ENCODE results near the gene GDAP1L1.

Gene GDAP1L1

DNA sequence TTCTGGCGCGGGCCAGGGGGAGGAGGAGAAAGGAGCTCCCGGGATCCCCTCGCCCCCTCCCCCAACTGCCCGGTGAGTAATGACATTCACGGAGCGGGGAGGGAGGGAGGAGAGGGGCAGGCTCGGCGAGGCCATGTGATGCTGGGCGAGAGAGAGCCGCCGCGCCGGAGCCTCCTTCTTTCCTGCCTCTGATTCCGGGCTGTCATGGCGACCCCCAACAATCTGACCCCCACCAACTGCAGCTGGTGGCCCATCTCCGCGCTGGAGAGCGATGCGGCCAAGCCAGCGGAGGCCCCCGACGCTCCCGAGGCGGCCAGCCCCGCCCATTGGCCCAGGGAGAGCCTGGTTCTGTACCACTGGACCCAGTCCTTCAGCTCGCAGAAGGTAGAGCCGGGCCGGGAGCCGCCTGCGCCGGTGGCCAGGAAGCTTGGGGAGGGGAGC lies at the start of gene GDAP1L1:
TSS of gene GDAP1L1 (plus strand) at position 178 of the 441 bp plus-strand sequence. CDS start at position 205, 27 bp downstream.
- DNase-seq (ENCODE audit: low spot score), result no peak

DNA sequence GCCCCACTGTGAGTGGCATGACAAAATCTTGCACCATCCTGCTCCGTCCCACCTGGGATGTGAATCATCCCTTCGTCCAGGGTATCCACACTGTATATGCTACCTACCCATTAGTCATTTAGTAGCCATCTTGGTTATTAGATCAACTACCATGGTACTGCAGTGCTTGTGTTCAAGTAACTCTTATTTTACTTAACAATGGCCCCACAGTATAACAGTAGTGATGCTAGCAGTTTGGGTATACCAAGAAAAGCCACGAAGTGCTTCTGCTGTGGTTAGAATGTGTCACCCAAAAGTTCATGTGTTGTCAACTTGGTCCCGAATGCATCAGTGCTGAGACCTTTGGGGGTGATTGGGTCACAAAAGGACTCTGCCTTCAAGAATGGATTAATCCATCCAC lies 48.2 kb upstream of the GDAP1L1 start:
- DNase-seq (ENCODE audit: low spot score), result no peak

DNA sequence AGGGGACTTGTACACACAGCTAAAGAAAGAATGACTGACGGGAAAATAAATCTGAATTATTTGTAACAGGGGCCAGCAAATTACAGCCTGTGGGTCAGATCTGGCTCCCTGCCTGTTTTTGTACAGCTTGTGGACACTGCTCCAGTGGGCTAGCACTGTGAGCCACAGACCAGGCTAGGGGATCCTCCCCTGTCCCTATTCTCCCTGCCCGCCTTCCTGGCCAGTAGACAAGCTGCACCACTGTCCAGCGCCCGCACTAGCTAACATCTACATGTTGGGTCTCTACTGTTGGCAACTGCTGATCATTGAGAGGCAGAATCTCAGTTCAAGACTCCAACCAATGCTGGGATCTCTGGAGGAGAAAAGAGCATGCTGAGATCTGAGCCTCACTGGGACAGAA lies 47.2 kb upstream of the GDAP1L1 start:
- no peak for DNase-seq (ENCODE audit: low spot score)

DNA sequence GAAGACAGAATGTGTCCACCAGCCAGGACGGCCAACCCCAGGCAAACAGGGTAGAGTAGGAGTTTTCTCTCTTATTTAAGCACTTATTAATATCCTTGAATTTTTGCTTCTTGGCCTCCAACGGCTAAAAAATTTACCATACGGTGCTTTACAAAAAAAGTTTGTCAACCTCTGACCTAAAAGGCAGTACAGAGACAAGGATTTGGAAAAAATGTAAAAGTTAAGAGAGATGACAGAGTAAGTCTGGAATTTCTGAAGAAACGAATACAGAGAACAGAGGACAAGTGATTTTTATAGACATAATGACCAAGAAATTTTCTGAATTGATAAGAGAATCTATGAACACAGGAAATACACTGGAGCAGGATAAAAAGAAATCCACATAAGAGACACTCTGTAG lies 46.7 kb upstream of the GDAP1L1 start:
- DNase-seq (ENCODE audit: low spot score), result no peak

DNA sequence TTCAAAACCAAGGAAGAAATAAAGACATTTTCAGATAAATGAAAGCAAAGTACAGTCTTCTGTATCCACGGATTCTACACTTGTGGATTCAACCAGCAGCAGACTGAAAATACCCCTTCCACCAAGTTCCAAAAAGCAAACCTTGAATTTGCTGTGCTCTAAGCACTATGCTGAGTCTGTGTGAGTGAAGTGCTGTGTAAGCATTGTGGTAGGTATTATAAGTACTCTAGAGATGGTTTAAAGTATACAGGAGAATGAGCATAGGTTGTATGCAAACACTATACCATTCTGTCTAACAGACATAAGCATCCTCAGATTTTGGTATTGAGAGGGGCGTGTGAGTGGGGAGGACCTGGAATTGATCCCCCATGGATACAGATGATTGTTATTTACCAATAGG lies 46.1 kb upstream of the GDAP1L1 start:
- no peak for DNase-seq (ENCODE audit: low spot score)

DNA sequence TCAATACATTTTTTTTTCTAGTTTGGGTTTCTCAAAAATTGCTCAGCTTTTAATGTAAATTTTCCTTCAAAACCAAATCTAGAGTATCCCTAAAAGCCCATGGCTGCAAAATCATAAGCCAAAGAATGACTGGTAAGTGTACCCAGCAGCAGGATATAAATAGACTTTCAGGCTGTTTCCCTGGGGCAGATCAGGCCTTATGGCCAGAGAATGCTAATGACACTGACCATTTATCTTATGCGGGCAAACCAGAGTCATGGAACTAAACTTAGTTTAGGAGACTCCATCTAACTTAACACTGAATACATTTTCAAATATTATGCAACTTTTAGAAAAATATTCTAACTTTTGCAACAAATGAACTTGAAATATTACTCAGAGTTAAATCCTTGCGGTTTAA lies 43.9 kb upstream of the GDAP1L1 start:
- no peak for DNase-seq (ENCODE audit: low spot score)

DNA sequence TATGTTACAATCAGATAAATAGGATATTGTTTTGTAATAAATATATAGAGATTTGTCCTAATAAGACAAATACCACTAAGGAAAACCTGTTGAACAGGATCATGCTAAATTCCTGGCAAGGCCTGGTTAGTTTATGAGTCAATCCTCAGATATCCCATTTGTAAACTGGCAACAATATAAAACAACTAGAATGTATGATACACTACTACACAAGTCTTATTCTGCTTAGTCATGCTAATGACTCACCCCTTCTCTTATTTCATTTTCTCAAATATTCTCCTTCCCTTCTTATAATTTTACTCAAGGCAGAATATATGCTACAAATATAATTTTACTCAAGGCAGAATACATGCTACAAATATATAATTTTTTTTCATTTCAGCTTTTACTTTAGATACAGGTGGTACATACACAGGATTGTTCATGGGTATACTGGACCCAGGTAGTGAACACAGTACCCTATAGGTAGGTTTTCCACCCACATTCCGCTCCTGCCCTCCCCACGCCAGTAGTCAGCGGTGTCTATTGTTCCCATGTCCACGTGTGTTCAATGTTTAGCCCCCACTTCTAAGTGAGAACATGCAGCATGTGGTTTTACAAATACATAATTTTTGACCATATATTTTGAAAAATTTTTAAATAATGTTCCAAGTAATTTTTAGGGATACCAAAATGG lies 42.8 kb upstream of the GDAP1L1 start:
- DNase-seq (ENCODE audit: low spot score), result no peak

DNA sequence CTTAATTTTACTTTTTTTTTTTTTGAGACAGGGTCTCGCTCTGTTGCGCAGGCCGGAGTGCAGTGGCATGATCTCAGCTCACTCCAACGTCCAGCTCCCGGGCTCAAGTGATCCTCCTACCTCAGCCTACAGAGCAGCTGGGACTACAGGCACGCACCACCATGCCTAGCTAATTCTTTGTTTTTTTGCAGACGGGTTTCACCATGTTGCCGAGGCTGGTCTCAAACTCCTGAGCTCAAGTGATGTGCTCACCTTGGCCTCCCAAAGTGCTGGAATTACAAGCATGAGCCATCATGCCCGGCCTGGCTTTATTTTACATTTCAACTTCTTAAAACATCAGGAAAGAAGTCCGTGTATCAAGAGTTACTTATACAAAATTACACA lies 42.3 kb upstream of the GDAP1L1 start:
- no peak for DNase-seq (ENCODE audit: low spot score)

DNA sequence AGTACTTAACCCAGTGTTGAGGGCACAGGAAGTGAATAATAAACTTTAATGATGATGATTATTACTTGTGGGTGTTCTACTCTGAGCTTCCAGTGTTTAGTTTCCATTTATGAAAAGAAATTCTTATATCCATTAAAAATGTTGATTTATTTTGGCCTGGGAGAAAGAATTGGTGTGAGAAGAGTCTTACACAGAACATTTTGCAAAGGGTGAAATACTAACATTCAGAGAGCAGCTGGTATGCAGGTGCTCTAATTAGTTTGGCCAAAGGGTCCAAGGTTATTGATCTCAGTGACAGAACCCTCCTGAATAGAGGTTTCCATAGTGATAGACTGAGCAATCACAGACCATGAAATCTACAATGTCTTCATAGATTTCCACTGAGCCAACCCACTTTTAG lies 41.0 kb upstream of the GDAP1L1 start:
- no peak for DNase-seq (ENCODE audit: low spot score)

DNA sequence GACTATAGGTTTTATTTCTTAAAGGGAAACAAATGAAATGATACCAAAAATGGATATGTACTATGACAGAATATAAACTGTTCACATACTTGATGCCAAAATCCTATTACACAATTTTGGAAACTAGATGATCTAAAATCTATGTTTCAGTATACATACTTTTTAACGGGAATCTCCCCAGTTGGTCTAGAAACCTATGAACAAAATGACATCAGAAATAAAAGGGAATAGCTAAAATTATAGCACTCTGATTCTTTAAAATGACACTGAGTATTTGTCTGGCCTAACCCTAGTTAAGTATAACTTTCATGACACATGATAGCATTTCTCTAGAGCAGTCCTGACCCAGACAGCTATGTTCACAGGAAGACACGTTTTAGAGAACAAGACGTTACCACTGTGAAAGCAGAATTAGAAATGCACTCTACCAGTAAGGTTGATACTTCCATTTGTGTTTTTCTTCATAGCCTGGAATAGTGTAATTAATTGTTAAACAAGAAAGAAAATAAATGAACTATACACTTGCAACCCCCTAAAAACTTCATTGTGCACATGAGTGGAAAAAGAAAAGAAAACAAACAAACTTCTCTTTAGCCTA lies 39.9 kb upstream of the GDAP1L1 start:
- no peak for DNase-seq (ENCODE audit: low spot score)

DNA sequence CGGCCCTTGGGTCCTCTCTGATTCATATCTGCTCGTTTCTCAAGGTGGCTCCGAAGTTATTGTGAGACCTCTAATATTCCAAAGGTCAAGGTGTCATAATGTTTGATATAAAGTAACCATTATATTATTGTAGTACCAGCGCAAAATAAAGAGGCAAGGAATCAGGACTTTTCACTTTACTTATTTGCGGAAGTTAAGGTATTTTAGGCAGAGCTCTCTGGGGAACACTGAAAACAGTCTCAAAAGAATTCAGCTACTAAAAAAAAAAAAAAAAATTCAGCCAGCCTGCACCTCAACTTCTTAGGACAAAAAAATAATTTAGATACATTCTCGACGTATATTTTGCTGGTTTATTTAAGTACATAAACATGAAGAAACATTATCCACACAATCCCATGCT lies 38.9 kb upstream of the GDAP1L1 start:
- no peak for DNase-seq (ENCODE audit: low spot score)

DNA sequence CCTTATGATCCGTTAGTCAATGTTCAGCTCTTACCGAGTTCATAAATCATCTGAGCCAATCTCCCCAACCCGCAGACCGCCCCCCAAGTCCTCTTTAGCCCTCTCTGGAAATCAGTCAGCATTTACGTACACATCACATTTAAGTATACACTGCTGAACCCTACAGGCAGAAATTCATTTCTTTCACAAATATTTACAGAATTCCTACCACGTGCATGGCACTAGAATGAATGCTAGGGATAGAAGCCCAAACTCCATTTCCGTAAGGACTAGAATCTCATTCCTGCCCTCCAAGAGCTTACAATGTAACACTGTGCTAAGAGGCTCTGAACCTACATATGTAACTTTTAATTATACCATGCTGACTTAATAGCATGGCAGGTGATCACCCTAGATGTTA lies 38.3 kb upstream of the GDAP1L1 start:
- DNase-seq (ENCODE audit: low spot score), result no peak

DNA sequence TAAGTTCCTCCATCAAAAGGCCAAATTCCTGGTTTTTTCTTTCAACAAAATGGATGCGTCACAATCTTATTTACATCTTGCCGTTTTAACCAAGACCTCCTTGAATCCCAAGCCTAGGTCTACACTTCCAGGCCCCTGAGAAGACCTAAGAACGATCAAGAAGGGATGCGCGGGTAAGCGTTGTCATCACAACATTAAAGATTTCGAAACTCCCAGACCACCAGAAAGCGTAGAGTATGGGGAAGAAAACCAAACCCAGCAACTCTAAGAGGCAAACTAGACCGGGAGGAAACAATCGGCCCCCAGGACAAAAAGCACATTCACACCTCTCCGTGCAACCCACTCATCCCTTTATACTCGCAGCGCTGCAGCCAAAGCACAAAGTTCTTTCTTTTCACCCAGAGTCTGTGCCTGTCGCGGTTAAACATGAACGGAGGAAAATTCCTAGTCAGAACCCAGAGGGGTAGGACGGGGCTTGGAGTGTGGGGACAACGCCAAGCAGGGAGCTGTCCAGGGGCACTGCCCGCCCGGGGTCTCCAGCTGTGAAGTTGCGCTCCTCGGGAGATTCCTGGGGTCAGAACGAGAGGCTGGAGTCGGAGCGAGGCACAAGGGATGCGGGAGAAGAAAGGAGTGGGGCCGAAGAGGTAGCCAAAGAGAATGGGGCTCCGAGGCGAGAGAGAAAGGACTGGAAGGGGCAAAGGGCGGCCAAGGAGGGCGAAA lies 37.3 kb upstream of the GDAP1L1 start:
- DNase-seq (ENCODE audit: low spot score), result no peak

DNA sequence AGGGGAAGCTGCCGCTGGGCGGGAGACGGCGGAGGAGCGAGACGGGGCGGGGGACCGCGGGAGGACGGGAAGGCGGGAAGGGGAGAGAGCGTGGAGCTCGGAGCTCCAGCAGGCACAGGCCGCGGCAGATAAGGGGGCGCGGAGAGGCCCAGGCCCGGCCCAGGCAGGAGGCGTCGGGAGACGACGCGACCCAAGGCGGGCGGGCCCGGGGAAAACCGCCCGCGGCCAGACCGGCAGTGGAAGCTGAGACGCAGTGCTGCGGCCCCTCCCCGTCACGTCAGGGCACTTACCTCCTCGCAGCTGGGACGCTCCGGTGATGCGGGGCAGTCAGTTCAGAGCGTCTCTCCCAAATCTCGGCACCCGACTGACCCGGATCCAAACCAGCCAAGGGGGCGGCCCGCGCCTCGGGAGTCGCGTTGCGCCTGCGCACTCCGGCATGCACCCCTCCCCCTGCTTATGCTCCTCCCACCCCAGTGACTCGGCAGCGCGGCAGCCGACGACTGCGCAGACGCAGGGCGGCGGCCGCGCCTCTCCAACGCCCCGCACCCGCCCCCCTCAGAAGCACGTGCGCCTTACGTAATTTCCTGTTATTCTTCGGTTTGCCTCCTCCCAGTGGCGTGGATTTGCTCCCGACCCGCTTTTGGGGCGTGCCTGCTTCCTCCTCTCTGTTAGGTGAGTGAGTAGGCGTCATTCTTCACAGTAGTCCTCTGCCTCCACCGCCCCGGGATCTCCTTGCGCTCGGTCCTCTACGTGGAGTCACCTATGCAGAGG lies 36.5 kb upstream of the GDAP1L1 start, which contains the start of gene OSER1:
TSS of gene OSER1 (minus strand) at position 366 of the 771 bp plus-strand sequence. CDS start 3,814 bp downstream, outside the sequence.
- peak; percentile 97 for DNase-seq (ENCODE audit: low spot score)

DNA sequence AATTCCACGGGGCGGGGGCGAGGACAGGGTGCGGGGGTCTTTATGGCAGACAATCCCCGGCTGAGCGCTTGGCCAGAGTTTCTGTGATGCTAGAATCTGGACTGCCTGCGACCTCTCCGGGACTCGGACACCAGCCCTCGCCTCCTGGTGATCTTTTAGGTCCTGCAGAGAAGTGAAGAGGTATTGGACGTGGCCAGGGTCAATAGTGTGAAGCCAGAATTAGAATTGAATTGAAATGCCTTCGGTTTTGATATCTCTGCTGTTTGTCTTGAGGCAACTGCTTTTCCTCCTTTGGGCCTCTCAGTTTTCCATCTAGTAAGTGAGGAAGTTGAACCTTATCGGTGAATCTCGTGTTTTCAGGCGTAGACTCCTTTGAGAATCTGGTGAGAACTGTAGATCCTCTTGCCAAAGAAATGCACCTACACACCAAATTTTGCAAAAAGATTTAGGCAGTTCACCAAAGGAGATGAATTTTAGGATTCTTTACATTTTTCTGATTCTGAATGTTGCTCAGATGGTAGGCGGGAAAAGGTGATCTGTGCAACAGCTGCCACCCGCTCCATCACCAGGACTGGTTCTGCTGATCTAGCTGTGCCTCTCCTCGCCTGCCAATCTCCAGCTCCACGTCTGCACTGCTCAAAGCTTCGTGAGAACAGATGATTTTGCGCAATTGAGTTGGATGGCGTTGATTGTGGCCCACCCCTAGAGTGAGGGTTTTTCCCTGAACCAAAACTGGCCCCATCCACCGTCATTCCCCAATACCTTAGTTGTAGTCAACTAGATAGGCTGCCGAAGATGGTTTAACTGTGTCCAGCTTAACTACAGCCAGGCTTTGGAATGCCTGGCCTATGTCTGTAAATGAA lies 35.7 kb upstream of the GDAP1L1 start:
- no peak for DNase-seq (ENCODE audit: low spot score)

DNA sequence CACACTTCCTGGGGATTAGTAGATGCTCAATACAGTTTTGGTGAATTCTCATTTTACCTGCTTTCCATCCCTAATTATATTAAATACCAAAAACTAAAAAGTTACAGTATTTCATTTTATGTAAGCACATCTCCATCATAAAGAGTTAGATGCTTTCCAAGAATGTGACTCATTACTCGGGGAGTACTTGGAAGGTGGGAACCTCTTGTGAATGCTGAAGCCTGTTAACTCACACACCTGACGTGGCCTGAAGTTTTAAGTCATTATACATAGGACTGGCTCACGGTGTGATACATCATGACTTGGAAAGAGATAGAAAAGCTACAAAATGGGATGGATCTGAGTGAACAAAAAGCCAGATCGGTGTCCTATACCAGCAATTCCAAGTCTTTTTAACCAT lies 34.3 kb upstream of the GDAP1L1 start:
- no peak for DNase-seq (ENCODE audit: low spot score)

DNA sequence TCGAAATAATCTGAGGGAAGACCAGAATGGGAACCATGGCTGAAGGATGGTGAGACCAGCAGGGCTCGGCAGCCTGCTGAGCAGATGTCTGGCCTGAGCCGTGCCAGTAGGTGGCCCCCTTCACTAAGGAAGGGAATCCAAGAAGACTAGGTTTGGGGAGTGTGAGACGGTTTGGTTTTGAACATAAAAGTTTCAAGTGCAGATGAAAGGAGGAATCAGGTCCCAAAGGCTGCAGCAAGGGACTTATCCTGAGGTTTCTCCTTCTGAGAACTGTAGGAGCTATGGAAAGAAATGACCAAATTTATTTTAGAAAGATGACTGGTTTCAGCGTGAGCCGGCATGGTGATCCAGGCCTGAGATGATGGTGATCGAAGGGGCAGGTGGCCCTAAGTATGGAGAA lies 32.0 kb upstream of the GDAP1L1 start:
- peak; percentile 78 for DNase-seq (ENCODE audit: low spot score)

DNA sequence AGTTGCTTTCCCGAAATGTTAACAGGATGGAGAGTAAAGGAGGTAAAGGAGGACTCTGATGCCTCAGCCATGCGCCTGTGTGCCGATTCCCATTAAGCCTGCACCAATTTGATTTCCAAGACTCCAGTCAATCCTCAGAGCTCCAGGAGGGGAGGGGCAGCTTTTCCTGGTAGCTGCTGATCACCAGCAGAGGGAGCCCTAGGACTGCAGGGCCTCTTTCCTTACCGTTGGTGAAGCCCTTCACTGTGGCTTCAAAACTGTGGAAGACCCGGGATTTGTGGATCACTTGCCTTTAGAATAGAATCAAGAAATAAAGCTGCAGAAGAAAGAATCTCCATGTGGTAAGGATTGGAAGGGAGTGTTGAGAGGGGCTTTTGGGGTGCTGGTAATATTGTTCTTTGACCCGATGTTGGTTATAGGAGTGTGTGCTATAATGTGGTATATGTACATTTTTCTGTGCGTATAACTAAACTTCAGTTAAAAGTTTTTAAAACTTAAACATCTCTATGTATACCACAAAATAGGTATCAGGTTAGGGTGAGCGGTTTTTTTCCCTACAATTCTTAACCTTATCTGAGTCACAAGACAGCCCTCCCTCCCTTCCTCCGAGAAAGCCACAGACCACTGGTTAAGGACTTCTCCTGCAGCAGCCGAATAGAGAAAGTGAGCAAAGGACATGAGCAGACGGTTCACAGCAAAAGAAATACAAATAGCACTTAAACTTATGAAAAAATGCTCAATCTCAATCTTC lies 29.6 kb upstream of the GDAP1L1 start:
- peak; percentile 76 for DNase-seq (ENCODE audit: low spot score)

DNA sequence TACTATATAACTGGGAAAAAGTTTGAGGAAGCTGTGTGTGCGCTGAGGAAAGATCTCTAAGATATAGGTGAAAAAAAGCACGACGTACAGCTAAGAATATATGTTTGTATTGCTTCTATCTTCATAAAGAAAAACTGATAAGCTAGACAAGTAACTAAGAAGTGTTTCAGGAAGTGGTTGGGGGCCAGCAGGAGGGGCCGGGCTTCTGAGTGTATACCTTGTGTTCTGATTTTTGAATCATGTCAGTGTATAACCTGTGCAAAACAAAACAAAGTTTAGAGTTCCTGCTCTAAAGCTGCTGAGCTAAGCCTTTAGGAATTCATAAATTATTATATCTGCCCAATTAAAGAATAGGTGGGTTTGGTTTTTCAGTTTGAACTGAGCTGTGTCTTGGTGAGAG lies 28.7 kb upstream of the GDAP1L1 start:
- peak; percentile 75 for DNase-seq (ENCODE audit: low spot score)

DNA sequence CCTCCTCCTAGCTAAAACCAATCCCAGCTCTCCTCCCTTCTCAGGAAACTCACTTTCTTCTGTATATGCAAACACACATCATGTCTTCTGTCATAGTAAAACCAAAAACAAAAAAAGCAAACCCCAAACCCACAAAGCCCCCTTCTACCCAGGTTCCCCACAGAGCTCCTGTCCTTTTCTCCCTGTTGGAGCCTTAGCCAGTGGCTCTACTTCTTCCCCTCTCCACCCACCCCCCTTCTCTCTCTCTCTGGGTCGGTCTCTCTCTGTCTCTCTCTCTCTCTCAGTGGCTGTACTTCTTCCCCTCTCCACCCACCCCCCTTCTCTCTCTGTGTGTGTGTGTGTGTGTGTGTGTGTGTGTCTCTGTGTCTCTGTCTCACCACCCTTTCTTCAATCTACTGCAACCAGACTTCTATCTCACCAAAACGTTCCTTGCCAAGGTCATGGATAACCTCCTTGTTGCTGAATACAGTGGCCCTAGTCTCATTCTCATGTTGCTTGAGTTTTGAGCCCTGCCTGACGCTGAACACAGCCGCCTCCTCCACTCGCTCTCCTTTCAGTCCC lies 27.9 kb upstream of the GDAP1L1 start:
- DNase-seq (ENCODE audit: low spot score), result peak; percentile 55

Data from CD4-positive, alpha-beta T cell treated with Interleukin-6 at 100 ng/mL for 8 hours (primary cell).